Type B pancreatic cell (in vitro differentiated cells): ENCODE data around the gene GCK. TPM values are rescaled to one million over a fixed set of nuclear protein-coding genes. Genes with fewer than 3 reads are reported as not detected.

Source experiments
- DNase-seq: peaks from one replicate; pipeline ENCODE4 v3.0.0; 2021; ENCODE audit warnings: mixed read lengths; ENCODE audit not compliant: unreplicated experiment; ENCODE audit errors: extremely low spot score
- H3K27ac Mint-ChIP-seq: 2 replicates; pipeline ENCODE4 v1.8.0; 2021; ENCODE audit warnings: mild to moderate bottlenecking, mixed read lengths
- H3K27me3 Mint-ChIP-seq: 2 replicates; pipeline ENCODE4 v1.8.0; 2021; ENCODE audit warnings: mixed read lengths
- H3K36me3 Mint-ChIP-seq: 2 replicates; pipeline ENCODE4 v1.8.0; 2021; ENCODE audit warnings: mixed read lengths
- H3K4me1 Mint-ChIP-seq: one replicate; pipeline ENCODE4 v1.8.0; 2021; ENCODE audit warnings: mixed read lengths; ENCODE audit not compliant: unreplicated experiment
- H3K4me3 Mint-ChIP-seq: 2 replicates; pipeline ENCODE4 v1.8.0; 2021; ENCODE audit warnings: mild to moderate bottlenecking, mixed read lengths
- H3K9me3 Mint-ChIP-seq: 2 replicates; pipeline ENCODE4 v1.8.0; 2021; ENCODE audit warnings: mixed read lengths
- CTCF ChIP-seq: fragments of 200-600 bp; sonication (generic); conservative IDR thresholded peaks from 2 replicates; pipeline ENCODE4 v1.5.0; 2021; ENCODE audit warnings: antibody characterized with exemption, mild to moderate bottlenecking
- total RNA-seq: library from RNA; stranded (reverse); gene quantifications from 2 replicates; pipeline ENCODE4 v1.2.1, GENCODE V29; 2021; ENCODE audit warnings: low replicate concordance

The GCK gene
- total RNA-seq, 1 donor from 2014 or later: 5.6 TPM

- Mint-ChIP-seq H3K9me3 (no peaks in the 10 kb centered on the region), H3K4me1 (no peaks in the 10 kb centered on the region), H3K4me3 (no peak overlapping the region), H3K27ac (no peak overlapping the region), H3K36me3 (no peaks in the 10 kb centered on the region), H3K27me3 (no peaks in the 10 kb centered on the region)
- no peak for DNase-seq
- no peak for TF ChIP-seq CTCF
Observed at GRCh38 chr7:44094883-44095592, 94.2 kb downstream of the GCK start.

- no peak overlapping the region for H3K27ac Mint-ChIP-seq
Observed at GRCh38 chr7:44094365-44094764, 94.9 kb downstream of the GCK start.

More at GRCh38 chr7:44094365-44094764, 94.9 kb downstream of the GCK start:
- Mint-ChIP-seq H3K36me3 (no peaks in the 10 kb centered on the region), H3K4me3 (no peak overlapping the region), H3K9me3 (no peaks in the 10 kb centered on the region), H3K27me3 (no peaks in the 10 kb centered on the region), H3K4me1 (no peaks in the 10 kb centered on the region)
- TF ChIP-seq CTCF: no peak
- DNase-seq: no peak

Other genes starting within 250 kb of the GCK start
- not detected in 2 replicates for gene SPDYE1, start 191.5 kb downstream of the GCK start, total RNA-seq
- gene DBNL, start 144.7 kb downstream of the GCK start, total RNA-seq: 62.8 and 71.7 TPM in 2 replicates
- gene PGAM2, start 123.9 kb downstream of the GCK start, total RNA-seq: 0.57 and 0.72 TPM in 2 replicates
- 25.2 and 27.2 TPM in 2 replicates for gene POLM, start 106.9 kb downstream of the GCK start, total RNA-seq
- gene AEBP1, start 85.1 kb downstream of the GCK start, total RNA-seq: 5.0 and 64.1 TPM in 2 replicates
- 122 and 142 TPM in 2 replicates for gene POLD2, start 65.9 kb downstream of the GCK start, total RNA-seq
- 1.6 and 2.5 TPM in 2 replicates for gene MYL7, start 48.1 kb downstream of the GCK start, total RNA-seq
- gene YKT6, start 11.5 kb upstream of the GCK start, total RNA-seq: 82.4 and 97.4 TPM in 2 replicates
- gene CAMK2B, start 136.2 kb upstream of the GCK start, total RNA-seq: 7.6 and 8.4 TPM in 2 replicates